Endothelial cell of umbilical vein (primary cell): ENCODE results near the gene NPAS1. TPM values are rescaled to one million over a fixed set of nuclear protein-coding genes. Genes with fewer than 3 reads are reported as not detected.

Experiments
- BruUV-seq: library from RNA; stranded (reverse); fragments of 400-500 nt; replicated peaks from 2 replicates; lab custom pipeline; 2021; lab: Mats Ljungman, UMichigan
- CTCF ChIA-PET: fragments of 300-600, 350-600 bp; sonication (Branson Sonifier 250); formaldehyde crosslinking; loops from one replicate; lab custom pipeline; 2021; ENCODE audit warnings: antibody characterized with exemption, inconsistent platforms; lab: Charles Lee
- POLR2A ChIA-PET: fragments of 300-600, 350-600 bp; sonication (Branson Sonifier 250); formaldehyde crosslinking; loops from one replicate; lab custom pipeline; 2021; ENCODE audit warnings: antibody characterized with exemption, inconsistent platforms; lab: Charles Lee
- DNase-seq: peaks from one replicate; pipeline ENCODE4 v3.0.0-alpha.2; 2011; ENCODE audit warnings: low read depth, low spot score
- FAIRE-seq: peaks from 2 replicates; lab custom pipeline; 2011; peaks lifted over from hg19 to GRCh38; lab: Jason Lieb, UNC
- H2AFZ ChIP-seq: 2 replicates; pipeline ENCODE4 v1.6.0; 2012; ENCODE audit warnings: low read depth, low read length, control low read depth, inconsistent platforms
- H3K27ac ChIP-seq: 2 replicates; pipeline ENCODE4 v1.5.1; 2011; ENCODE audit warnings: low read depth, mild to moderate bottlenecking, control low read depth, low read length, moderate library complexity; ENCODE audit not compliant: insufficient read depth
- H3K27me3 ChIP-seq, 2 experiments: 2 replicates each; pipeline versions ENCODE4 v1.6.0 to v1.6.1; 2011; ENCODE audit warnings: low read length in 2 of 2, mixed read lengths in 1 of 2; ENCODE audit not compliant: control insufficient read depth in 2 of 2, insufficient read depth in 2 of 2
- H3K36me3 ChIP-seq, 2 experiments: 2 replicates in 1 of 2; 3 replicates in 1 of 2; pipeline ENCODE4 v1.5.1; 2011; ENCODE audit warnings: low read length in 2 of 2, mild to moderate bottlenecking in 1 of 2, moderate library complexity in 1 of 2; ENCODE audit not compliant: control insufficient read depth in 2 of 2, insufficient read depth in 2 of 2; ENCODE audit errors: extremely low read depth in 1 of 2
- H3K4me1 ChIP-seq: 3 replicates; pipeline ENCODE4 v1.5.1; 2011; ENCODE audit warnings: mild to moderate bottlenecking, low read length; ENCODE audit not compliant: control insufficient read depth, insufficient read depth; ENCODE audit errors: extremely low read depth
- H3K4me2 ChIP-seq: 2 replicates; pipeline ENCODE4 v1.6.1; 2011; ENCODE audit warnings: low read length, control low read depth, mixed read lengths; ENCODE audit not compliant: insufficient read depth
- H3K4me3 ChIP-seq, 3 experiments: fragments of 200-600 bp in 1 of 3; sonication (generic), shearing (Covaris generic) in 1 of 3; replicated peaks in 1 of 3; 2 replicates each; pipeline ENCODE4 v1.5.1; 2011 to 2016; ENCODE audit warnings: control low read depth in 3 of 3, low read length in 3 of 3, mild to moderate bottlenecking in 2 of 3, inconsistent platforms in 1 of 3, low read depth in 1 of 3, moderate library complexity in 1 of 3; ENCODE audit not compliant: insufficient read depth in 1 of 3
- H3K79me2 ChIP-seq: 2 replicates; pipeline ENCODE4 v1.6.0; 2012; ENCODE audit warnings: low read length, inconsistent platforms; ENCODE audit not compliant: control insufficient read depth, insufficient read depth
- H3K9ac ChIP-seq: replicated peaks from 2 replicates; pipeline ENCODE3; 2011; ENCODE audit warnings: low read length, control low read depth; ENCODE audit not compliant: insufficient read depth; ENCODE audit errors: extremely low read depth
- H3K9me1 ChIP-seq: replicated peaks from 3 replicates; pipeline ENCODE4 v1.6.0; 2011; ENCODE audit warnings: mild to moderate bottlenecking, low read length; ENCODE audit not compliant: control insufficient read depth, insufficient read depth; ENCODE audit errors: extremely low read depth
- H3K9me3 ChIP-seq: replicated peaks from 2 replicates; pipeline ENCODE4 v1.5.1; 2012; ENCODE audit warnings: low read length, inconsistent platforms; ENCODE audit not compliant: control insufficient read depth, insufficient read depth
- H4K20me1 ChIP-seq: replicated peaks from 2 replicates; pipeline ENCODE3; 2011; ENCODE audit warnings: mild to moderate bottlenecking, low read length; ENCODE audit not compliant: control insufficient read depth, insufficient read depth; ENCODE audit errors: extremely low read depth
- EZH2 ChIP-seq: IDR thresholded peaks from 2 replicates; pipeline ENCODE4 v1.6.1; 2012; ENCODE audit warnings: borderline replicate concordance, low read depth, mild to moderate bottlenecking, moderate library complexity, low read length, inconsistent platforms; ENCODE audit not compliant: severe bottlenecking
- FOS ChIP-seq: IDR thresholded peaks from 2 replicates; pipeline ENCODE4 v1.6.1; 2011; ENCODE audit warnings: mild to moderate bottlenecking, low read length, moderate library complexity, borderline replicate concordance; ENCODE audit not compliant: insufficient read depth
- GATA2 ChIP-seq: IDR thresholded peaks from 2 replicates; pipeline ENCODE4 v1.7.0; 2011; ENCODE audit warnings: low read depth, mild to moderate bottlenecking, moderate library complexity, mixed read lengths, low read length; ENCODE audit not compliant: insufficient read length, insufficient read depth
- JUN ChIP-seq: IDR thresholded peaks from 2 replicates; pipeline ENCODE4 v1.6.1; 2011; ENCODE audit warnings: borderline replicate concordance, low read depth; ENCODE audit not compliant: insufficient read length, insufficient read depth
- MYC ChIP-seq: IDR thresholded peaks from one replicate; pipeline ENCODE4 v1.6.1; 2011; ENCODE audit warnings: mild to moderate bottlenecking, low read depth, low read length
- POLR2A ChIP-seq: IDR thresholded peaks from 2 replicates; pipeline ENCODE4 v1.6.1; 2012; ENCODE audit warnings: low read depth, mild to moderate bottlenecking, control low read depth, low read length
- POLR2AphosphoS5 ChIP-seq: IDR thresholded peaks from 2 replicates; pipeline ENCODE4 v1.6.1; 2012; ENCODE audit warnings: low read depth, mild to moderate bottlenecking, control low read depth, low read length, moderate library complexity; ENCODE audit not compliant: insufficient read depth
- dilution Hi-C: fragments of 300-500 bp; cut with MboI; formaldehyde crosslinking; loops from one replicate; pipeline ENCODE4 v1.15.0; 2019; ENCODE audit warnings: low sequenced_read_pairs; ENCODE audit not compliant: extremely low pct_ligation_motif_present
- intact Hi-C: fragments of 100-400 bp; cut with micrococcal nuclease; formaldehyde crosslinking; loops from one replicate; pipeline ENCODE4 v1.10.0; 2022
- polyA plus RNA-seq, 4 experiments: library from polyadenylated mRNA; depleted of rRNA in 3 of 4; stranded (reverse) in 3 of 4; unstranded in 1 of 4; fragments of >200 nt; gene quantifications; 2 replicates each; pipeline versions ENCODE4 v1.2.1 to v1.2.3, GENCODE V29; 2011 to 2012; ENCODE audit warnings: missing spikeins in 1 of 4
- total RNA-seq: library from RNA; stranded (reverse); gene quantifications from 2 replicates; pipeline ENCODE4 v1.2.3, GENCODE V29; 2021
- TF ChIP-seq, protein P1 (sequence below), 2 donors: IDR thresholded peaks; 1 replicate in 1 of 2; 2 replicates in 1 of 2; pipeline ENCODE4 v1.5.1; 2011; ENCODE audit warnings: low read length in 2 of 2, mild to moderate bottlenecking in 2 of 2, moderate library complexity in 2 of 2, control low read depth in 1 of 2, inconsistent platforms in 1 of 2, low read depth in 1 of 2; ENCODE audit not compliant: insufficient read depth in 1 of 2; ENCODE audit errors: extremely low read depth in 1 of 2
- TF ChIP-seq, protein P2 (sequence below): IDR thresholded peaks from 2 replicates; pipeline ENCODE4 v1.6.1; 2011; ENCODE audit not compliant: insufficient read depth, insufficient read length

NPAS1 gene
- total and polyA plus RNA-seq, 2 donors (not counting 3 experiments of a cell fraction or from before 2014, with no cell fraction given) = 0.18 to 0.62 TPM

DNA sequence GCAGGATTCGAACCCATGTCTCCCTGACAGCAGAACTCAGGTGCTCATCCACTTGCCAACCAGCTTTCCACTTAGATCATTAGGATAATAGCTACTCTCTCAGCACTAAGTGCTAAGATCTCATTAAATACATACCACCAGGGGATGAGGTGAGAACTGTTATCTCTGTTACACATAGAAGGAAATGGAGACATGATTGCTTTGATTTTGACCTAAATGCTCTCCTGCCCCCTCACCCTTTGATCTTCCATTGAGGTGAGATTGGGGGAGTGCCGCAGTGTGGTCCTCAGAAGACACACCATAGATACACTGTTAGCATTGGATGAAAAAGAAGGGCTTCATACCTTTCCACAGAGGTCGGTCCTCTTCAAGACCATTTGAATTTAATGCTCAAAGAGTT, 38.9 kb upstream of the NPAS1 start:
- Histone ChIP-seq H3K36me3 (no peaks in the 10 kb centered on the region), H3K27ac (no peak overlapping the region), H3K9me3 (no peaks in the 10 kb centered on the region), H3K9me1 (no peaks in the 10 kb centered on the region), H2AFZ (no peak overlapping the region), H3K79me2 (peaks cover 4% of the 10 kb centered on the region), H3K27me3 (no peaks in the 10 kb centered on the region), H3K4me2 (no peak overlapping the region), H4K20me1 (no peaks in the 10 kb centered on the region), H3K9ac (no peak overlapping the region), H3K4me1 (peaks cover 33% of the 10 kb centered on the region), H3K4me3 (no peak overlapping the region)
- ChIA-PET CTCF (interaction anchor here (2.7 kb wide), 1 partner anchor 10 kb away, joined by 11 read pairs; no protein-coding TSS in a partner anchor), POLR2A (no interaction called here)
- BruUV-seq = no TSS peak
- TF ChIP-seq MYC (no peak), EZH2 (no peak), FOS (no peak), JUN (no peak)
- intact Hi-C loops = no loop called here
- dilution Hi-C loops = no loop called here
- FAIRE-seq = no peak
- no peak for DNase-seq

DNA sequence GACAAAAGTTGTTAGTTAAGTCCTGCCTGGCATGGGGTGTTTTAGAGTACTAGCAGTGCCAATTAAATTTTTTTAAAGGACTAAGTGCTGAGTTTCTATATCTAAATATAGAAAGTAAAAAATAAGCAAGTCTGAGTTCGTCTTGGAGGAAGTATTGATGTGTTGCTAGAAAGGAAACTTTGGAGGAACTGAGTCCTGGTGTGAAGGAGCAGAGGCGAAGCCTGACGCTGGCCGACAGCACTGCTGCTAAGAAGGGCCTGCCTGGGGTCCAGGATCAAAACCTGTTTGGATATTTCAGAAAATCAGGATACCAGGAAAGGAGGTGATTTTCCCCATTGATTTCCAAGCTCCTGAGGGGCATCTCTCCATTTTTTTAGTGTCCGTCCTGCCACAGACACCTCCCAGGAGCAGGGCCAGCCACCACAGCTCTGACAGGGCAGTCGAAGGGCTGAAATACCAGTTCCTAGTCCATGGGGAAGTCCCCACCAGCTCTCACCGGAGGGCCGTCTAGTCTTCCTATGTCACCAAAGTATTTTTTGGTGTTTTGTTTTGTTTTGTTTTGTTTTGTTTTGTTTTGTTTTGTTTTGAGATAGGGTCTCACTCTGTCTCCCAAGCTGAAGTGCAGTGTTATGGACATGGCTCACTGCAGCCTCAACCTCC, 38.2 kb upstream of the NPAS1 start:
- TF ChIP-seq, protein P1, sequence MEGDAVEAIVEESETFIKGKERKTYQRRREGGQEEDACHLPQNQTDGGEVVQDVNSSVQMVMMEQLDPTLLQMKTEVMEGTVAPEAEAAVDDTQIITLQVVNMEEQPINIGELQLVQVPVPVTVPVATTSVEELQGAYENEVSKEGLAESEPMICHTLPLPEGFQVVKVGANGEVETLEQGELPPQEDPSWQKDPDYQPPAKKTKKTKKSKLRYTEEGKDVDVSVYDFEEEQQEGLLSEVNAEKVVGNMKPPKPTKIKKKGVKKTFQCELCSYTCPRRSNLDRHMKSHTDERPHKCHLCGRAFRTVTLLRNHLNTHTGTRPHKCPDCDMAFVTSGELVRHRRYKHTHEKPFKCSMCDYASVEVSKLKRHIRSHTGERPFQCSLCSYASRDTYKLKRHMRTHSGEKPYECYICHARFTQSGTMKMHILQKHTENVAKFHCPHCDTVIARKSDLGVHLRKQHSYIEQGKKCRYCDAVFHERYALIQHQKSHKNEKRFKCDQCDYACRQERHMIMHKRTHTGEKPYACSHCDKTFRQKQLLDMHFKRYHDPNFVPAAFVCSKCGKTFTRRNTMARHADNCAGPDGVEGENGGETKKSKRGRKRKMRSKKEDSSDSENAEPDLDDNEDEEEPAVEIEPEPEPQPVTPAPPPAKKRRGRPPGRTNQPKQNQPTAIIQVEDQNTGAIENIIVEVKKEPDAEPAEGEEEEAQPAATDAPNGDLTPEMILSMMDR (IDR thresholded peaks at IDR 0.05; ENCODE audit: extremely low read depth in 1 of 2, insufficient read depth in 1 of 2, low read depth in 1 of 2, low read length in 2 of 2) = no peak
- TF ChIP-seq, protein P2, sequence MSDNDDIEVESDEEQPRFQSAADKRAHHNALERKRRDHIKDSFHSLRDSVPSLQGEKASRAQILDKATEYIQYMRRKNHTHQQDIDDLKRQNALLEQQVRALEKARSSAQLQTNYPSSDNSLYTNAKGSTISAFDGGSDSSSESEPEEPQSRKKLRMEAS = no peak
- TF ChIP-seq POLR2AphosphoS5 (no peak), MYC (no peak), EZH2 (no peak), POLR2A (no peak), JUN (no peak), GATA2 (no peak), FOS (no peak)
- no peak for FAIRE-seq
- CTCF ChIA-PET = interaction anchor here (1.3 to 2.7 kb wide), 2 partner anchors 9 to 126 kb away, joined by 3 to 11 read pairs; no protein-coding TSS in a partner anchor
- H4K20me1 ChIP-seq = no peaks in the 10 kb centered on the region
- intact Hi-C loops = no loop called here
- H3K4me1 ChIP-seq = peaks cover 26% of the 10 kb centered on the region
- no peak for DNase-seq
- no peaks in the 10 kb centered on the region for H3K27me3 ChIP-seq
- H3K27ac ChIP-seq = no peak overlapping the region
- H3K9ac ChIP-seq = no peak overlapping the region
- H3K4me2 ChIP-seq = no peak overlapping the region
- H3K9me3 ChIP-seq = no peaks in the 10 kb centered on the region
- H3K4me3 ChIP-seq = no peak overlapping the region
- H3K36me3 ChIP-seq = no peaks in the 10 kb centered on the region
- dilution Hi-C loops = no loop called here
- no TSS peak for BruUV-seq
- H2AFZ ChIP-seq = no peak overlapping the region
- no peaks in the 10 kb centered on the region for H3K9me1 ChIP-seq
- POLR2A ChIA-PET = no interaction called here
- H3K79me2 ChIP-seq = peaks cover 4% of the 10 kb centered on the region
